IgD-negative memory B cell (primary cell): ENCODE data around the gene HGFAC. TPM values are rescaled to one million over a fixed set of nuclear protein-coding genes. Genes with fewer than 3 reads are reported as not detected.
A peak's percentile ranks its signal among the peaks of the same experiment; 100 is the strongest.

Experiments used
- H3K27ac Mint-ChIP-seq, 3 donors: one replicate each; pipeline ENCODE4 v1.8.0; 2020 to 2022; ENCODE audit warnings: mild to moderate bottlenecking in 3 of 3, mixed read lengths in 3 of 3, moderate library complexity in 1 of 3
- H3K27me3 Mint-ChIP-seq: one replicate; pipeline ENCODE4 v1.8.0; 2021; ENCODE audit warnings: mixed read lengths
- H3K36me3 Mint-ChIP-seq: one replicate; pipeline ENCODE4 v1.8.0; 2020; ENCODE audit warnings: mild to moderate bottlenecking, mixed read lengths
- H3K4me1 Mint-ChIP-seq, 3 donors: one replicate each; pipeline ENCODE4 v1.8.0; 2020 to 2022; ENCODE audit warnings: mixed read lengths in 3 of 3, mild to moderate bottlenecking in 1 of 3
- H3K4me3 Mint-ChIP-seq, 4 donors: one replicate each; pipeline ENCODE4 v1.8.0; 2020 to 2022; ENCODE audit warnings: mild to moderate bottlenecking in 4 of 4, mixed read lengths in 4 of 4, moderate library complexity in 3 of 4
- H3K9me3 Mint-ChIP-seq, 3 donors: one replicate each; pipeline ENCODE4 v1.8.0; 2020 to 2021; ENCODE audit warnings: mixed read lengths in 3 of 3, mild to moderate bottlenecking in 1 of 3
- polyA plus RNA-seq: library from polyadenylated mRNA; unstranded; fragments of 300-500 nt; fragmentation: Illumina TruSeq; gene quantifications from one replicate; pipeline ENCODE4 v1.2.3, GENCODE V29; 2021

The HGFAC gene
- polyA plus RNA-seq, 1 donor from 2014 or later: not detected

DNA sequence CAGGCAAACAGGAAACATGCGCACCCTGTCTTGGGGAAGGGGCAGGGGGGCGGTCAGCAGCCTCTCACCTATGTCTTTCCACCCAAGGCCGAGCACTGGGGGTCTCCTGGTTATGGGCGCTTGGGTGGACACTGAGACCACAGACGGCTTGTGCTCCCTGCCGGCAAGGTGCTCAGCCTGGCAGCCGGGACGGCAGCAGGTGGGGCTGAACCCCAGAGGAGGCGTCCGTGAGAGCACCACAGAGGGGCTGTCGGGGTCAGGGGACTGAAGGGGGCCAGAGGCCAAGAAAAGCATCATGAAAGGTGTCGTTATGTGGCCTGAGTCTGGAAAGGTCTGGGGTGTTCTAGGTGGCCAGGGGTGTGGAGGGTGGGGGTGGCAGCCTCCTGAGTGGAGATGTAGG, 40.9 kb downstream of the HGFAC start:
- Mint-ChIP-seq H3K27me3 (peaks cover 2% of the 10 kb centered on the region), H3K27ac (no peak overlapping the region), H3K4me3 (peak overlapping the region in 1 of 4 donors; percentile 76), H3K9me3 (no peaks in the 10 kb centered on the region), H3K36me3 (no peaks in the 10 kb centered on the region), H3K4me1 (peaks cover 13 to 20% (median 17%) of the 10 kb centered on the region in 3 donors)

GRCh38 chr4:3483471-3483921, 41.7 kb downstream of the HGFAC start:
- Mint-ChIP-seq H3K9me3 (no peaks in the 10 kb centered on the region), H3K4me1 (peaks cover 14 to 24% (median 19%) of the 10 kb centered on the region in 3 donors), H3K4me3 (peak overlapping the region; percentile 54 to 95 (median 86)), H3K27me3 (peaks cover 2% of the 10 kb centered on the region), H3K36me3 (no peaks in the 10 kb centered on the region), H3K27ac (peak overlapping the region; percentile 93 to 96 (median 94))

- Mint-ChIP-seq H3K4me3 (peak overlapping the region; percentile 83 to 95 (median 92)), H3K4me1 (peaks cover 17 to 32% (median 19%) of the 10 kb centered on the region in 3 donors), H3K27ac (peak overlapping the region; percentile 93 to 96 (median 94))
These were observed 42.5 kb downstream of the HGFAC start for GRCh38 chr4:3484057-3484973.

GRCh38 chr4:3485011-3485791, 43.4 kb downstream of the HGFAC start:
- peak overlapping the region; percentile 93 to 96 (median 94) for H3K27ac Mint-ChIP-seq
- peaks cover 2% of the 10 kb centered on the region for H3K27me3 Mint-ChIP-seq
- H3K36me3 Mint-ChIP-seq: no peaks in the 10 kb centered on the region
- H3K9me3 Mint-ChIP-seq: no peaks in the 10 kb centered on the region
- H3K4me3 Mint-ChIP-seq: peak overlapping the region; percentile 83 to 95 (median 92)
- peaks cover 17 to 34% (median 19%) of the 10 kb centered on the region in 3 donors for H3K4me1 Mint-ChIP-seq

More at GRCh38 chr4:3484057-3484973, 42.5 kb downstream of the HGFAC start:
- Mint-ChIP-seq H3K27me3 (peaks cover 2% of the 10 kb centered on the region), H3K36me3 (no peaks in the 10 kb centered on the region), H3K9me3 (no peaks in the 10 kb centered on the region)

DNA sequence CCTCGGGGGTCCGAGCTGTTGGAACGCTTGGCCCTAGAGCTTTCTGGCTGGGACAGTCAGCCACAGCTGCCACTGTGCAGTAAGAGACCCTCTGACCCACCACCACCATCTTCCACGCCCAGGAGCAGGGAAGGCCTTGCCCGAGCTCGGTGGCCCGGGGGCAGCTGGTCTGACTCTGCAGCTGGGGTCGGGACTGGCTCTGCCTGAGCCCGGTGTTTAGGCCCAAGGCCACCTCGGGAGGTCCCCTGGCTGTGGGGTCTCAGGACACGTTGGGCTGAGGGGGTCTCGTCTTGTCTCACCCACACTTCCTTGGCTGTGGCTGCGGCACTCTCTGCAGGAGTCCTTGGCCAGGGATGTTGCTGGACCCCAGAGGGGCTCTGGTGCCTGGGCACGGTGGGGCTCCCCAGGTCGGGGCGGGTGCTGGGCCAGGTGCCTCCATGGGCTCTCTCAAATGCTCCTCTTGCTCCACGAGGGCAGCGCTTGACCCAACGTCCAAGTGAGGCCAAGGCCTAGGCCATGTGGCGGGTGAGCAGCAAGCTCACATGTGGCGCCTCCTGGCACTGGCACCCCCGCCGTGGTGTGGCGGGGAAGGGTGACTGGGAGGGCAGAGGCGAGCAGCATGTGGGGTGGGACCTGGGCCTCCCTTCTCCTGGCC, 44.2 kb downstream of the HGFAC start:
- no peaks in the 10 kb centered on the region for H3K9me3 Mint-ChIP-seq
- H3K4me3 Mint-ChIP-seq: peak overlapping the region; percentile 83 to 95 (median 92)
- H3K27ac Mint-ChIP-seq: peak overlapping the region; percentile 93 to 96 (median 94)
- H3K27me3 Mint-ChIP-seq: no peaks in the 10 kb centered on the region
- H3K36me3 Mint-ChIP-seq: no peaks in the 10 kb centered on the region
- peaks cover 10 to 29% (median 15%) of the 10 kb centered on the region in 3 donors for H3K4me1 Mint-ChIP-seq

- Mint-ChIP-seq H3K4me3 (peak overlapping the region; percentile 80 to 95 (median 92)), H3K9me3 (no peaks in the 10 kb centered on the region), H3K27me3 (no peaks in the 10 kb centered on the region), H3K27ac (peak overlapping the region; percentile 18 to 96 (median 90)), H3K4me1 (peaks cover 9 to 25% (median 13%) of the 10 kb centered on the region in 3 donors), H3K36me3 (no peaks in the 10 kb centered on the region)
These were observed 45.1 kb downstream of the HGFAC start for GRCh38 chr4:3486541-3487540.

DNA sequence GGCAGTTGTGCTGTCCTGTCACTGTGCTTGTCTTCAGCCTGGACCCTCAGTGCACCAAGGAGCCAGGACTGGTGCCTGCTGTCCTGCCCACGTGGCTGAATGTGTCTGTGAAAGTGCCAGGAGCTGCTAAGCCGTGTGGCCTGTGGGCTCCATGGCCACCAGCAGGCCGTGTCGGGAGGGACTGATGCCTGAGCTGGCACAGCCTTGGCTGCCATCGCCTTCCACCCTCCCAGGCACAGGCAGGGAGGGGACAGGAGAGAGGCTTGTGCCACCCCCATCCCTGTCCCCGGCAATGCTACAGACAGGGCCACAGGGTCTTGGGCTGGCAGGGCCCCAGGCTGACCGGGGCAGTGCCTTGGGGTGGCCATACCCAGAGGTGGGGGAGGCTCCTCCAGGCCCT, 46.1 kb downstream of the HGFAC start:
- no peaks in the 10 kb centered on the region for H3K9me3 Mint-ChIP-seq
- H3K36me3 Mint-ChIP-seq: no peaks in the 10 kb centered on the region
- H3K27ac Mint-ChIP-seq: peak overlapping the region in 2 of 3 donors; percentile 18 to 96
- peak overlapping the region in 3 of 4 donors; percentile 21 to 30 (median 28) for H3K4me3 Mint-ChIP-seq
- peaks cover 9 to 25% (median 14%) of the 10 kb centered on the region in 3 donors for H3K4me1 Mint-ChIP-seq
- no peaks in the 10 kb centered on the region for H3K27me3 Mint-ChIP-seq

- H3K36me3 Mint-ChIP-seq: no peaks in the 10 kb centered on the region
- peak overlapping the region in 2 of 3 donors; percentile 91 to 96 for H3K27ac Mint-ChIP-seq
- H3K4me1 Mint-ChIP-seq: peaks cover 9 to 25% (median 14%) of the 10 kb centered on the region in 3 donors
- H3K27me3 Mint-ChIP-seq: no peaks in the 10 kb centered on the region
- H3K4me3 Mint-ChIP-seq: peak overlapping the region in 3 of 4 donors; percentile 49 to 82 (median 79)
- no peaks in the 10 kb centered on the region for H3K9me3 Mint-ChIP-seq
These were observed 47.1 kb downstream of the HGFAC start for GRCh38 chr4:3488820-3489219.

DNA sequence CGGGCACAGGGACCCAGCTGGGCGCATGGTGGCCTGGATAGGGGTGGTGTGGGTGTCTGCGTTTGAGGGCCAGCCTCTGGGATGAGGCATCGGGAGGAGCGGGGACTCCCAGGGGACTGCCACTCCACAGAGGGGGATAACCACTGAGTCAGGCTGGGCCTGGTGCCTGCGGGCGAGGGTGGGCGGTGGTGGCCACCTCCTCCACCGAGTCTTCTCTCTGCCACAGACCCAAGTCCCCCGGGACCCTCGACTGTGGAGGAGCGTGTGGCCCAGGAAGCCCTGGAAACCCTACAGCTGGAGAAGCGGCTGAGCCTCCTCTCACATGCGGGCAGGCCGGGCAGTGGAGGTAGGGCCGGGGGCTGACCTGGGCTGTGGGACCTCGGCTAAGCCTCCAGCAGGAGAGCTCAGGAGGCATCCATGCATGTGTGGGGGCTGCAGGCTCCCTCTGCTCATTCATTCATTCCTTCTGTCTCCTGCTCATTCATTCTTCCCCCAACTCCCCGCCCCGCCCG, 47.7 kb downstream of the HGFAC start:
- Mint-ChIP-seq H3K27ac (no peak overlapping the region), H3K4me3 (peak overlapping the region in 1 of 4 donors; percentile 3), H3K36me3 (no peaks in the 10 kb centered on the region), H3K4me1 (peaks cover 9 to 25% (median 14%) of the 10 kb centered on the region in 3 donors), H3K27me3 (no peaks in the 10 kb centered on the region), H3K9me3 (no peaks in the 10 kb centered on the region)

GRCh38 chr4:3491681-3492405, 50.1 kb downstream of the HGFAC start:
- Mint-ChIP-seq H3K27ac (no peak overlapping the region), H3K4me1 (peaks cover 4 to 21% (median 12%) of the 10 kb centered on the region in 3 donors), H3K36me3 (no peaks in the 10 kb centered on the region), H3K9me3 (no peaks in the 10 kb centered on the region), H3K27me3 (no peaks in the 10 kb centered on the region), H3K4me3 (peak overlapping the region in 1 of 4 donors; percentile 6)

GRCh38 chr4:3492741-3493719, 51.3 kb downstream of the HGFAC start:
- Mint-ChIP-seq H3K4me3 (no peak overlapping the region), H3K36me3 (no peaks in the 10 kb centered on the region), H3K27me3 (no peaks in the 10 kb centered on the region), H3K4me1 (peaks cover 4 to 13% (median 8%) of the 10 kb centered on the region in 3 donors), H3K27ac (no peak overlapping the region), H3K9me3 (no peaks in the 10 kb centered on the region)
